Measurements from ENCODE around the gene PRKAR1B.
"Not testable (repeated sequence)": the region's sequence is repeated elsewhere in the genome, so short reads cannot be mapped to it uniquely, and the experiment has no call there.

The PRKAR1B gene

GRCh38 chr7:618539-619367 is 108.3 kb downstream of the PRKAR1B start:
- DNase-seq, result no peak

GRCh38 chr7:617614-618538 is 109.2 kb downstream of the PRKAR1B start:
- DNase-seq, result no peak

- no peak for DNase-seq
These were observed 113.5 kb downstream of the PRKAR1B start for GRCh38 chr7:613442-614140.

GRCh38 chr7:611837-612236 is 115.2 kb downstream of the PRKAR1B start:
- not testable (repeated sequence) for DNase-seq

- no peak for DNase-seq
These were observed 115.7 kb downstream of the PRKAR1B start for GRCh38 chr7:611281-611810.

GRCh38 chr7:610531-611280 is 116.4 kb downstream of the PRKAR1B start:
- no peak for DNase-seq

GRCh38 chr7:610141-610530 is 116.9 kb downstream of the PRKAR1B start:
- no peak for DNase-seq

GRCh38 chr7:609365-609764 is 117.7 kb downstream of the PRKAR1B start:
- DNase-seq, result no peak

GRCh38 chr7:608954-609353 is 118.1 kb downstream of the PRKAR1B start:
- DNase-seq, result no peak

GRCh38 chr7:608361-608760 is 118.7 kb downstream of the PRKAR1B start:
- DNase-seq, result no peak

- no peak for DNase-seq
These were observed 119.1 kb downstream of the PRKAR1B start for GRCh38 chr7:607938-608337.

GRCh38 chr7:605661-606450 is 121.2 kb downstream of the PRKAR1B start:
- DNase-seq, result no peak

GRCh38 chr7:604884-605531 is 122.1 kb downstream of the PRKAR1B start:
- no peak for DNase-seq

- no peak for DNase-seq
These were observed 122.8 kb downstream of the PRKAR1B start for GRCh38 chr7:604001-604883.

GRCh38 chr7:603152-603951 is 123.7 kb downstream of the PRKAR1B start:
- no peak for DNase-seq

- no peak for DNase-seq
These were observed 124.5 kb downstream of the PRKAR1B start for GRCh38 chr7:602341-603141.

GRCh38 chr7:601595-602340 is 125.3 kb downstream of the PRKAR1B start:
- DNase-seq, result no peak
